HG02798 (cell line): ENCODE measurements around the gene CD247.

ENCODE experiments used
- ATAC-seq: cut with Tn5 transposase; IDR thresholded peaks from one replicate; pipeline ENCODE4 v1.9.1; 2021; ENCODE audit warnings: mild to moderate bottlenecking; ENCODE audit not compliant: unreplicated experiment, poor library complexity

Gene CD247

GRCh38 chr1:167467126-167467710, 51.1 kb downstream of the CD247 start:
- no peak for ATAC-seq

- no peak for ATAC-seq
Measured at GRCh38 chr1:167465743-167466142, 52.6 kb downstream of the CD247 start.

- no peak for ATAC-seq
Measured at GRCh38 chr1:167465018-167465417, 53.3 kb downstream of the CD247 start.

GRCh38 chr1:167463875-167464575, 54.3 kb downstream of the CD247 start:
- no peak for ATAC-seq

- ATAC-seq = no peak
Measured at GRCh38 chr1:167463080-167463479, 55.2 kb downstream of the CD247 start.

GRCh38 chr1:167462341-167462740, 56.0 kb downstream of the CD247 start:
- no peak for ATAC-seq

- no peak for ATAC-seq
Measured at GRCh38 chr1:167460836-167461235, 57.5 kb downstream of the CD247 start.

GRCh38 chr1:167457936-167458584, 60.3 kb downstream of the CD247 start:
- no peak for ATAC-seq

GRCh38 chr1:167456926-167457325, 61.4 kb downstream of the CD247 start:
- ATAC-seq = no peak

- ATAC-seq = no peak
Measured at GRCh38 chr1:167456524-167456923, 61.8 kb downstream of the CD247 start.

GRCh38 chr1:167455786-167456446, 62.4 kb downstream of the CD247 start:
- peak; percentile 41 for ATAC-seq

- peak; percentile 61 for ATAC-seq
Measured at GRCh38 chr1:167454894-167455785, 63.2 kb downstream of the CD247 start.

- peak; percentile 26 for ATAC-seq
Measured at GRCh38 chr1:167454304-167454893, 63.9 kb downstream of the CD247 start.

GRCh38 chr1:167453123-167453522, 65.2 kb downstream of the CD247 start:
- no peak for ATAC-seq

- no peak for ATAC-seq
Measured at GRCh38 chr1:167452483-167452882, 65.8 kb downstream of the CD247 start.

GRCh38 chr1:167450843-167451242, 67.5 kb downstream of the CD247 start:
- ATAC-seq = no peak

- ATAC-seq = peak; percentile 55
Measured at GRCh38 chr1:167447521-167448136, 70.7 kb downstream of the CD247 start.

GRCh38 chr1:167446966-167447365, 71.4 kb downstream of the CD247 start:
- ATAC-seq = no peak

GRCh38 chr1:167443757-167444156, 74.6 kb downstream of the CD247 start:
- no peak for ATAC-seq
